HG02798 (cell line): ENCODE data around the gene KIF18B.

Experiments
- ATAC-seq: cut with Tn5 transposase; IDR thresholded peaks from one replicate; pipeline ENCODE4 v1.9.1; 2021; ENCODE audit warnings: mild to moderate bottlenecking; ENCODE audit not compliant: unreplicated experiment, poor library complexity

Gene KIF18B

GRCh38 chr17:44884941-44885340 lies 62.6 kb downstream of the KIF18B start:
- no peak for ATAC-seq

- ATAC-seq, result no peak
Observed at GRCh38 chr17:44881145-44881544, 66.4 kb downstream of the KIF18B start.

GRCh38 chr17:44880062-44880461 lies 67.5 kb downstream of the KIF18B start:
- no peak for ATAC-seq

GRCh38 chr17:44879376-44879775 lies 68.2 kb downstream of the KIF18B start:
- ATAC-seq, result no peak

GRCh38 chr17:44878627-44879221 lies 68.8 kb downstream of the KIF18B start:
- no peak for ATAC-seq

GRCh38 chr17:44877121-44877520 lies 70.5 kb downstream of the KIF18B start:
- ATAC-seq, result no peak

- no peak for ATAC-seq
Observed at GRCh38 chr17:44875761-44876160, 71.8 kb downstream of the KIF18B start.
